ENCODE results near the gene RYR1. TPM values are rescaled to one million over a fixed set of nuclear protein-coding genes. Genes with fewer than 3 reads are reported as not detected.
"Not testable (repeated sequence)": the region's sequence is repeated elsewhere in the genome, so short reads cannot be mapped to it uniquely, and the experiment has no call there.

RYR1 gene
- total RNA-seq, 2 experiments from 2014 or later: 0.54 to 1.4 TPM

DNA sequence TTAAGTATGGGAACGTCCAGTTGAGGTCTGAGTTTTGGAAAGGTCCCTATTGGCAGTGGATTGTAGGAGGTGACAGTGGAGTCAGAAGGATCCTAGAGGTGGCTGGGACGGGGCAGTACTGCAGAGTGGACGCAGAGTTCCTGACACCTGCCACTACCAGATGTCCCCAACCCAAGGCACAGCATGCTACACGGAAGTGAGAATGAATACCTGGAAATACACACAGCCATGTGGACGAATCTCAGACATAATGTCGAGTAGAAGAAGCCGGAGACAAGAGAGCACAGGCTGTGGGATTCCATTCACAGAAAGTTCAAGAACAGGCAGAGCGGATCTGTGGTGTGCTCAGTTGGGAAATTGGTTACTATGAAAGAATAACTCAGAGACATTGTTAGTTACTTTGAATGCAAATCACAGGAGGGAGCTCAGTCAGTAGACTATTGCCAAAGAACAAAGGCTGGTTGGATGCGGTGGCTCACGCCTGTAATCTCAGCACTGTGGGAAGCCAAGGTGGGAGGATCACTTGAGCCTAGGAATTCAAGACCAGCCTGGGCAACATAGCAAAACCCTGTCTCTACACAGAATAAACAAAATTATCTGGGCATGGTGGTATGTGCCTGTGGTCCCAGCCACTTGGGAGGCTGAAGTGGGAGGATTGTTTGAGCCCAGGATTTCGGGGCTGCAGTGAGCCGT is 37.4 kb downstream of the RYR1 start:
- no peak overlapping the region for H3K27ac ChIP-seq (ENCODE audit: low read depth, low read length, poor library complexity, severe bottlenecking)
- H3K79me2 ChIP-seq (ENCODE audit: insufficient read depth, low read depth, low read length): no peaks in the 10 kb centered on the region
- BruUV-seq (replicated peaks): no TSS peak
- H3K9me3 ChIP-seq (ENCODE audit: low read length): no peaks in the 10 kb centered on the region
- H3K9me2 ChIP-seq (ENCODE audit: insufficient read depth, low read length): no peaks in the 10 kb centered on the region
- TF ChIP-seq CTCF (conservative IDR thresholded peaks at IDR 0.05; ENCODE audit: low read length) (no peak), EZH2phosphoT487 (IDR thresholded peaks at IDR 0.05; ENCODE audit: borderline replicate concordance, low read depth, low read length) (no peak)
- no peak overlapping the region for H3K4me3 ChIP-seq (ENCODE audit: low read depth, low read length, poor library complexity, severe bottlenecking)
- ChIA-PET CTCF (ENCODE audit: unreplicated experiment) (no interaction called here), POLR2A (no interaction called here)
- H3K36me3 ChIP-seq (ENCODE audit: insufficient read depth, low read length): no peaks in the 10 kb centered on the region
- intact Hi-C loops (cut with micrococcal nuclease; ENCODE audit: unreplicated experiment): no loop called here
- H3K4me2 ChIP-seq (ENCODE audit: low read length): no peak overlapping the region
- DNase-seq (ENCODE audit: low spot score): no peak
- no peak overlapping the region for H2AFZ ChIP-seq (ENCODE audit: low read length)
- no peaks in the 10 kb centered on the region for H4K20me1 ChIP-seq (ENCODE audit: insufficient read depth, low read length)
- H3K4me1 ChIP-seq (ENCODE audit: insufficient read depth, low read length, poor library complexity, severe bottlenecking): no peaks in the 10 kb centered on the region

DNA sequence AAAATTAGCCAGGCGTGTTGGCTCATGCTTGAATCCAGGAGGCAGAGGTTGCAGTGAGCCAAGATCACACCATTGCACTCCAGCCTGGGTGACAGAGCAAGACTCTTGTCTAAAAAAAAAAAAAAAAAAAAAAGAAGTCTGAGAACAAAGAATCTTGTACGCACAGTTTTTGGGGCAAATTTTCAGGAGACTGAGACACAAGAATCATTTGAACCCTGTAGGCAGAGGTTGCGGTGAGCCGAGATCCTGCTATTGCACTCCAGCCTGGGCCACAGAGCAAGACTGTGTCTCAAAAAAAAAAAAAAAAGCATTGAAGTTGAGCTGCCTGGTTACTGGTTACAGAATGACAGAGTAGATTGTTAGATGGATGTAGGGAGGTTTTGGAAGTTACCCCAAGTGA is 39.2 kb downstream of the RYR1 start:
- DNase-seq (ENCODE audit: low spot score); H3K36me3 ChIP-seq (ENCODE audit: insufficient read depth, low read length); H3K9me3 ChIP-seq (ENCODE audit: low read length); H3K4me1 ChIP-seq (ENCODE audit: insufficient read depth, low read length, poor library complexity, severe bottlenecking); H3K9me2 ChIP-seq (ENCODE audit: insufficient read depth, low read length); H3K27ac ChIP-seq (ENCODE audit: low read depth, low read length, poor library complexity, severe bottlenecking); intact Hi-C loops (cut with micrococcal nuclease; ENCODE audit: unreplicated experiment); H3K4me3 ChIP-seq (ENCODE audit: low read depth, low read length, poor library complexity, severe bottlenecking); BruUV-seq (replicated peaks); H3K79me2 ChIP-seq (ENCODE audit: insufficient read depth, low read depth, low read length); H4K20me1 ChIP-seq (ENCODE audit: insufficient read depth, low read length); POLR2A ChIA-PET; H3K4me2 ChIP-seq (ENCODE audit: low read length); H2AFZ ChIP-seq (ENCODE audit: low read length); CTCF ChIA-PET (ENCODE audit: unreplicated experiment): not testable (repeated sequence)

DNA sequence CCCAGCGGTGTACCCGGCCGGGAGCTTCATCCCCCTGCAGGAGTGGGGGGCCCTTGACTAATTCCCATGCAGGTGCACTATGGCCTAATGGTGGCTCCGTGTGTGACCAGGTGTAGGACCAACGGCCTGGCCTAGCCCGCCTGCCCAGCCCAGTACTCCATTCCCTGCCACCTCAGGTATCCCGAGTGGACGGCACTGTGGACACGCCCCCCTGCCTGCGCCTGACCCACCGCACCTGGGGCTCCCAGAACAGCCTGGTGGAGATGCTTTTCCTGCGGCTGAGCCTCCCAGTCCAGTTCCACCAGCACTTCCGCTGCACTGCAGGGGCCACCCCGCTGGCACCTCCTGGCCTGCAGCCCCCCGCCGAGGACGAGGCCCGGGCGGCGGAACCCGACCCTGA is 39.7 kb downstream of the RYR1 start:
- POLR2A ChIA-PET: no interaction called here
- H3K9me3 ChIP-seq (ENCODE audit: low read length): no peaks in the 10 kb centered on the region
- no peaks in the 10 kb centered on the region for H3K79me2 ChIP-seq (ENCODE audit: insufficient read depth, low read depth, low read length)
- H4K20me1 ChIP-seq (ENCODE audit: insufficient read depth, low read length): no peaks in the 10 kb centered on the region
- CTCF ChIA-PET (ENCODE audit: unreplicated experiment): no interaction called here
- H3K36me3 ChIP-seq (ENCODE audit: insufficient read depth, low read length): no peaks in the 10 kb centered on the region
- TF ChIP-seq CTCF (conservative IDR thresholded peaks at IDR 0.05; ENCODE audit: low read length): no peak
- no peak for TF ChIP-seq EZH2phosphoT487 (IDR thresholded peaks at IDR 0.05; ENCODE audit: borderline replicate concordance, low read depth, low read length)
- no peak overlapping the region for H3K4me2 ChIP-seq (ENCODE audit: low read length)
- intact Hi-C loops (cut with micrococcal nuclease; ENCODE audit: unreplicated experiment): no loop called here
- no peaks in the 10 kb centered on the region for H3K4me1 ChIP-seq (ENCODE audit: insufficient read depth, low read length, poor library complexity, severe bottlenecking)
- H3K27ac ChIP-seq (ENCODE audit: low read depth, low read length, poor library complexity, severe bottlenecking): no peak overlapping the region
- H2AFZ ChIP-seq (ENCODE audit: low read length): no peak overlapping the region
- DNase-seq (ENCODE audit: low spot score): no peak
- no peaks in the 10 kb centered on the region for H3K9me2 ChIP-seq (ENCODE audit: insufficient read depth, low read length)
- H3K4me3 ChIP-seq (ENCODE audit: low read depth, low read length, poor library complexity, severe bottlenecking): no peak overlapping the region
- no TSS peak for BruUV-seq (replicated peaks)

All from OCI-LY7 (cell line).